ENCODE results near the gene SMG6. TPM values are rescaled to one million over a fixed set of nuclear protein-coding genes. Genes with fewer than 3 reads are reported as not detected.
A peak's percentile ranks its signal among the peaks of the same experiment; 100 is the strongest.

SMG6 gene
- total RNA-seq, 1 experiment from 2014 or later: 28.6 TPM

- no peak overlapping the region for H3K23ac ChIP-seq (ENCODE audit: insufficient read length, low read depth, low read length)
- peaks cover 2% of the 10 kb centered on the region for H4K20me1 ChIP-seq (ENCODE audit: control insufficient read depth, insufficient read depth, insufficient read length)
- no peak overlapping the region for H4K8ac ChIP-seq (replicated peaks; ENCODE audit: insufficient read length, low read depth, low read length)
- Mint-ChIP-seq H3K9me3 (no peaks in the 10 kb centered on the region), H3K4me3 (peak overlapping the region; percentile 73 to 84), H3K36me3 (ENCODE audit: insufficient read depth in 1 of 3, low read depth in 3 of 3) (peaks cover 6 to 21% (median 7%) of the 10 kb centered on the region in 3 experiments; a peak in 6 of 7 replicates), H3K4me1 (peaks cover 2 to 11% of the 10 kb centered on the region in 2 experiments; a peak in 3 of 4 replicates), H3K27me3 (ENCODE audit: low read depth) (no peaks in the 10 kb centered on the region), H3K27ac (peak overlapping the region in 1 of 3 experiments; percentile 82; a peak in 1 of 7 replicates)
- H3K23me2 ChIP-seq (ENCODE audit: insufficient read length, low read depth, low read length, poor library complexity, severe bottlenecking): peaks cover 12% of the 10 kb centered on the region
- no peak overlapping the region for H3K9ac ChIP-seq (ENCODE audit: extremely low read depth, insufficient read length, low read length)
- H3K14ac ChIP-seq (ENCODE audit: insufficient read depth, low read length): no peak overlapping the region
- no peaks in the 10 kb centered on the region for H3K79me1 ChIP-seq (ENCODE audit: insufficient read depth, low read depth, low read length, poor library complexity, severe bottlenecking)
- H2BK12ac ChIP-seq (ENCODE audit: insufficient read length, low read depth, low read length): no peak overlapping the region
- H3K18ac ChIP-seq (ENCODE audit: insufficient read length, low read depth, low read length): no peak overlapping the region
- no peak overlapping the region for H3K27ac ChIP-seq (ENCODE audit: insufficient read length, low read depth, low read length)
- no peak overlapping the region for H2BK20ac ChIP-seq (ENCODE audit: low read depth, low read length, poor library complexity, severe bottlenecking)
- peak overlapping the region; percentile 64 for H3K4me2 ChIP-seq (ENCODE audit: insufficient read depth, insufficient read length, low read length)
- peaks cover 6% of the 10 kb centered on the region; the same call in 1 of the 2 replicates for H3K79me2 ChIP-seq (ENCODE audit: insufficient read depth, low read length)
- DNase-seq: peak; percentile 70
- no peaks in the 10 kb centered on the region for H3K9me3 ChIP-seq (ENCODE audit: control insufficient read depth, low read depth, low read length)
- no peak overlapping the region for H3T11ph ChIP-seq (ENCODE audit: low read length)
- H2AK5ac ChIP-seq (ENCODE audit: insufficient read length, low read length): no peak overlapping the region
- H4K91ac ChIP-seq (ENCODE audit: insufficient read length, low read depth, low read length): no peak overlapping the region
- H3K4me1 ChIP-seq (ENCODE audit: insufficient read depth, low read length): peaks cover 3% of the 10 kb centered on the region; the same call in 1 of the 2 replicates
- H3K56ac ChIP-seq (ENCODE audit: insufficient read length, low read depth, low read length): no peak overlapping the region
- no peak overlapping the region for H2BK120ac ChIP-seq (ENCODE audit: low read depth, low read length, poor library complexity, severe bottlenecking)
- H3K4ac ChIP-seq (ENCODE audit: low read depth, low read length): no peak overlapping the region
- H4K5ac ChIP-seq (ENCODE audit: insufficient read length, low read depth, low read length): no peak overlapping the region
- H2BK15ac ChIP-seq (ENCODE audit: low read depth, low read length): no peak overlapping the region
- no peaks in the 10 kb centered on the region for H3K27me3 ChIP-seq (ENCODE audit: insufficient read depth, low read length)
- H2AFZ ChIP-seq (ENCODE audit: low read length): no peak overlapping the region
- no CpG with 5 or more reads among the region's 92 CpGs for WGBS (ENCODE audit: extremely low coverage, insufficient read length, low lambda C conversion rate)
- H2BK5ac ChIP-seq (ENCODE audit: insufficient read length, low read length): no peak overlapping the region
- TF ChIP-seq CTCF (conservative IDR thresholded peaks at IDR 0.05): no peak
These were observed 34.1 kb upstream of the SMG6 start for GRCh38 chr17:2337544-2338314.
